Glomerular endothelial cell (primary cell): Measurements from ENCODE around the gene HRAS. TPM values are rescaled to one million over a fixed set of nuclear protein-coding genes. Genes with fewer than 3 reads are reported as not detected.

Experiments used
- DNase-seq: peaks from one replicate; pipeline ENCODE4 v3.0.0-alpha.2; 2011; ENCODE audit warnings: low read depth, low spot score; ENCODE audit errors: extremely low read depth
- total RNA-seq: library from RNA; depleted of rRNA; stranded (reverse); fragments of >200 nt; gene quantifications from 2 replicates; pipeline ENCODE4 v1.2.3, GENCODE V29; 2015

Gene HRAS
- total RNA-seq, 1 donor from 2014 or later = 60.5 TPM

DNA sequence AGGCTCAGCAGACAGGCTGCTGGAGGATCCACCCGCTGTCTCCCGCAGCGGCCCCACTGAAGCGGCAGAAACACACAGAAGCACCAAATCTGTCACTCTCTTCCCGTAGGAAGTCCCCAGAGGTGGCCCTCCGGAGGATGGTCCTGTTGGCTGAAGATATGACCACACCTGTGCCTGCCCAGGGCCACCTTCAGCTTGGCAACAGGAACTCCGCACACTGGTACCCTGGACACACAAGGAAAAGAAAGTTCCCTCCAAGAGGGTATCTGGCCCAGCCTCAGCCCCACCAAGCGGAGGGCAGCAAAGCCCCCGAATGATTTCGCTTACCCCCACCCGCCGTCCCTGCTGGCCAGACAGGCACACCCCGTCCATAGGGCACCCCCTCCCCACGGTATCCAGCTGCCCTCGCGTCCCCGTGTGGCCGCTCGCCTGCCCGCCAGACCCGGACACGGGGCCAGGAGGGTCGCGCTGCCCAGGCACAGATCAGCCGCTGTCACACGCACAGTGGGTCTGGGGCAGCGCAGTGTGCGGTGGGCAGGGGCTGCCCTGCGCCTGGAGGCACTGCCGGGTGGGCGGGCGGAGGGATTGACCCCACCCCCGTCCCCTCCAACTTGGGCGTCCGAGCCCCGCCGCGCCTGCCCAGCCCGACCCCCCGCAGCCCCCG lies 32.4 kb upstream of the HRAS start:
- no peak for DNase-seq

DNA sequence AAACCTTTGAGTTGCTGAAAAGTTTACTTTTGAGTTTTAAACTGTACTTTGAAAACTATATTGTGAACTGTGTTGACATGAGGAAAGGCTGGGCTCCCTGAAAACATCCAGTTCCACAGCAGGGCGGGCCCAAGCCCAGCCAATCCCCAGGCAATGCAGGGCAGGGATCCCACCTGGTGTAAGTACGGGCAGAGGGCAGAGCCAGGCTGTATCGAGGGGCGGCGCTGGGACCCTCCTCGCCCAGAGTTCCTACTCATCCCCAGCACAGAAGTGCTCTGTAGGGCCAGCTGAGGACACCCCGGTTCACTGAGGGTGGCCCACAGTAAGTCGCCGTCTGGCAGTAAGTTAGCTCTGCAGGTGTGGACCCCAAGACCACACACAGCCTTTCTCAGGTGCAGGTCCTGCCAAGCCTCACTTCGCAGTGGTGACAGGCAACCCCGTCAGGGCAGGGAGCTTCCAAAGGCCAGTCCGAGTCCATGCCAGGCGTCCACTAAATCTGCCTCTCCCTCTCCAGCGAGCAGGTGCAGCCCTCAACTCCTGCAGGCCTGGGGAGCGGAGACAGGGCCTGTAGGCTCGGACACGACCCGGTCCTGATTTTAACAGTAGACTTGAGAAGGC lies 31.7 kb upstream of the HRAS start:
- no peak for DNase-seq

DNA sequence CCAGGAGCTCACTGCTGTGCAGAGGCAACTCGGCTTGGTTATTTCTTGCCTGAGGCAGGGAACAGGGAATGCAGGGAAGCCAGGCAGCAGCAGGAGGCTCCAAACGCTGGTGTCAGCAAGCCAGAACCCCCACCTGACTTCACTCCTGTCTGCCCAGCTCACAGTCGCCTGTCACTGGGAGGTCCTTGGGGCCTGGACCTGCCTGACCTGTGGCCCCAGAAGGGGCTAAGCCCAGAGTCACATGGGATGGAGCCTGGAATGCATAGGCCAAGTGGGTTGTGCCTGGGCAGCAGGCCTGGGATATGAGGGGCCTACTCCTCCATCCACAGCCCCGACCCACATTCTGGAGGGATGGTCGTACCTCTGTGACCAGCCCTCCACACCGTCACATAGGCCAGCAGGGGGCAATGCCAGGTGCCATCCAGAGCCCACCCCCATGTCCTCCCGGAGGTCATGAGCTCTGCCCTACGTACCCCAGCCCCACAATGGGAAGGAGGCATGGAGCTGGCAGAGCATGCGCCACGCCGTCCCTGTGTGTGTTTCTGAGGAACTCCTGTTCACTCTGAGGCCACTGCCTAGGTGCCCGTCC lies 30.6 kb upstream of the HRAS start:
- DNase-seq = no peak

DNA sequence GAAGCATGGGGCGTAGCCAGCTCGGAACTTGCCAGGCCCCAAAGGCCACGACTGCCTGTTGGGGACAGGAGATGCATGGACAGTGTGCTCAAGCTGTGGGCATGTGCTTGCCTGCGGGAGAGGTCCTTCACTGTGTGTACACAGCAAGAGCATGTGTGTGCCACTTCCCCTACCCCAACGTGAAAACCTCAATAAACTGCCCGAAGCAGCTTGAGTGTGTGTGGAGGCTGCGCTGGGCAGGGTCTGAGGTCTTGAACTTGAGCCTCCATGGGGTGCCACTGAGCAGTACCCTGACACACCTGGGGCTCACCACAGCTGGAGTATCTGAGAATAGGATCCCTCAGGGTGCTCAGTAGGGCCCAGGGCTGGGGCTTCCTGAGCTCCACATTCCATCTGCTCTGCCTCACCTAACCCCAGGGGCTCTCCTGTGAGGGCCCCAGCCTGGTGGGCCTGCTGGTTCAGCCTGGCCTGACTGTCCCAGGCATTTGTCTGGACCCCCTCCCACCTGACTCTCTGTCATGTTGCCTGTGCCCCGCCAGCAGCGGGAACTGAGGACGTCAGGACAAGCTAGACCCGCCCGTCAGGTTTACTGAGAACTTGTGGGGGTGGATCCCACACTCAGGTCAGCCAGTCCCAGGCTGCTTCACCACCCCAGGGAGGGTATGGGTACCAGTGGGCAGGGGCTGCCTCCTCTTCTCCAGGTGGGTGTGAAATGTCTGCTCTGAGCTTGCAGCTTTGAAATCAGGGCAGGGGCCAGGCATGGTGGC lies 28.6 kb upstream of the HRAS start:
- no peak for DNase-seq

DNA sequence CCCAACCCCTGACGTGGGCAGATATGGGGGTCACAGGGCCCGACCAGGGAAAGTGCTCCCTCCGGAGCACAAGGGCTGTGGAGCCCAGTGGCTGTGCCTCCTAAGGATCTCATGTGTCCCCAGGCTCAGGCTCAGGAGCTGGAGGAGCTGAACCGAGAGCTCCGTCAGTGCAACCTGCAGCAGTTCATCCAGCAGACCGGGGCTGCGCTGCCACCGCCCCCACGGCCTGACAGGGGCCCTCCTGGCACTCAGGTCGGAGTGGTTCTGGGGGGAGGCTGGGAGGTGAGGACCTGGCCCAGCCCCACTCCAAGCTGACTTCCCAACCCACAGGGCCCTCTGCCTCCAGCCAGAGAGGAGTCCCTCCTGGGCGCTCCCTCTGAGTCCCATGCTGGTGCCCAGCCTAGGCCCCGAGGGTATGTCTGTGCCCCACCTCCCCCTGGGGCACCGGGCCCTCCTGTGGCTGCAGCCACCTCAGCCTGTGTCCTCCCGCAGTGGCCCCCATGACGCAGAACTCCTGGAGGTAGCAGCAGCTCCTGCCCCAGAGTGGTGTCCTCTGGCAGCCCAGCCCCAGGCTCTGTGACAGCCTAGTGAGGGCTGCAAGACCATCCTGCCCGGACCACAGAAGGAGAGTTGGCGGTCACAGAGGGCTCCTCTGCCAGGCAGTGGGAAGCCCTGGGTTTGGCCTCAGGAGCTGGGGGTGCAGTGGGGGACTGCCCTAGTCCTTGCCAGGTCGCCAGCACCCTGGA lies 27.9 kb upstream of the HRAS start:
- no peak for DNase-seq

DNA sequence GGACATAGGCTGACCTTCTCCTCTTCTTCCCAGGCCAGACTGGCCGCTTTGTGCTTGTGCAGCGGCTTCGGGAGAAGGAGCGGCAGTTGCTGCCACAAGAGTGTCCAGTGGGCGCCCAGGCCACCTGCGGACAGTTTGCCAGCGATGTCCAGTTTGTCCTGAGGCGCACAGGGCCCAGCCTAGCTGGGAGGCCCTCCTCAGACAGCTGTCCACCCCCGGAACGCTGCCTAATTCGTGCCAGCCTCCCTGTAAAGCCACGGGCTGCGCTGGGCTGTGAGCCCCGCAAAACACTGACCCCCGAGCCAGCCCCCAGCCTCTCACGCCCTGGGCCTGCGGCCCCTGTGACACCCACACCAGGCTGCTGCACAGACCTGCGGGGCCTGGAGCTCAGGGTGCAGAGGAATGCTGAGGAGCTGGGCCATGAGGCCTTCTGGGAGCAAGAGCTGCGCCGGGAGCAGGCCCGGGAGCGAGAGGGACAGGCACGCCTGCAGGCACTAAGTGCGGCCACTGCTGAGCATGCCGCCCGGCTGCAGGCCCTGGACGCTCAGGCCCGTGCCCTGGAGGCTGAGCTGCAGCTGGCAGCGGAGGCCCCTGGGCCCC lies 26.8 kb upstream of the HRAS start:
- DNase-seq = no peak

DNA sequence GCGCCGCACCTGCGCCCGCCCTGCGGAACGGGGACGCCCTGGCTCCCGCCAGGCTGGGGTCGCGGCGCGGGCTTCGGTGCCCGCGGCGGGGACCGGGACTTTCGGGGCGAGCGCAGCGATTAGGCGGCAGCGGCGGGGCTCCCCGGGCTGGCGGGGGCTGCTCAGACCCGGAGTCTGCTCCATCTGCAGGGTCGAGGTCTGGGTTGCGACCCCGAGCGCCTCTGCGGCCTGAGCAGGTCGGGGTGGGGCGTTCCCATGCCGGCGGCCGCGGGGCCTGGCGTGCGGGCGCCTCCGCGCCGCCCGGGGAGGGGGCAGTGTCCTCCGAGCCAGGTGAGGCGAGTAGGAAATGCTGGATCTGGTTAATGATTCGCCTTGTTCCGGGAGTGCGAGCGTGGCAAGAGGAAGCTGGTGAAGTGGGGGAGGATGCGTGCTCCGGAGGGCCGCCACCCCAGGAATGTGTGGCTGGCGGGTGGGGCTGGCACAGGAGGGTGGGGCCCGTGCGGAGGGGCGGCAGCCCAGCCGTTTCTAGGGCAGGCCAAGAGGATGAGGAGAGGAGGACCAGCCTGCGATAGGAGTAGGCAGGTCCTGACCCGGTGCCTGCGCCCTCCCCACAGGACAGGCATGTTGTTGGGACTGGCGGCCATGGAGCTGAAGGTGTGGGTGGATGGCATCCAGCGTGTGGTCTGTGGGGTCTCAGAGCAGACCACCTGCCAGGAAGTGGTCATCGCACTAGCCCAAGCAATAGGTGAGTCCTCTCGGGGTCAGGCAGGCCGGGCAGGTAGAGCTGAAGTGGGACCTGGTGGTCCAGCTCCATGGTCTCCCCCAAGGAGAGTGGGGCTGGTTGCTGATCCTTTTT lies 26.0 kb upstream of the HRAS start:
- no peak for DNase-seq

DNA sequence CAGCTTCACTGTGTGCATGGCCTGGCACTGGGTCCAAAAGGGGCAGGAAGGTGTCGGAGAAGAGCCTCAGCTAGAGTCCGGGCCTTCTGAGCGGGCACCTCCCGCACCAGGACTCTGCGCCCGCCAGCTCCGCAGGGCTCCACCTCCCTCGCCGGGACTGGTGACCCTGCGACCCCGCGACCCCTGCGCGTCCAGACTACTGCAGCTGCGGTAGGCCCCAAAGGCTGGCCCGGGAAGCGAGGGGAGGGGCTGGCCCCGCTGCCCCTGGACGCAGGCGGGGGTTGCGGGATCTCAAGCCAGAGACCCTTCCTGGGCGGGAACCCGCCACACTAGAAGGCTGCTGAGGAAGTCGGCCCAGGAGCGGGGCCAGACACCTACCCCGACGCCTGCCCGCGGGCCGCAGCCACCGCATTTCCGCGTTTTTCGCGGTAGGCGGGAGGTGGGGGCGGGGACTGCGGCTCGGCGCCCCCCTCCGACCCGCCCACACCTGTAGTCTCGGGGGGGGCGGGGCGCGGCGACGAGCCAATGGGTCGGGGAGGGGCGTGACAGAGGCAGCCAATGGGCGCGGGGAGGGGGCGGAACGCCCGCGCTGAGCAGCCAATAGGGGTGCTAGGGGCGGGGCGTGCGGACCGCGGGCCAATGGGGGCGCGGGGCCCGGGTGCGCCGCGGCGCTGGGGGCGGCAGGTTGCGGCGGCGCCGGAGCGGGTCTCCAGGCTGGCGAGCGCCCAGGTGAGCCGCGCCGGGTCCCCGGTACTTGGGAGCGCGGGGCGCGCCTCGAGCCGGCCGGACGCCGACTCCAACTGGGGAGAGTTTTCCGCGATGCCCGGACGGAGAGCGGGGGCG lies 25.1 kb upstream of the HRAS start, which contains the start of the genes LMNTD2 and RASSF7:
Gene LMNTD2 (minus strand): TSS at position 434 of the 843 bp plus-strand sequence. CDS start 22 bp downstream, at position 412.
Gene RASSF7 (plus strand): TSS at position 666 of the 843 bp plus-strand sequence. CDS start 799 bp downstream, outside the sequence.
- DNase-seq = no peak

DNA sequence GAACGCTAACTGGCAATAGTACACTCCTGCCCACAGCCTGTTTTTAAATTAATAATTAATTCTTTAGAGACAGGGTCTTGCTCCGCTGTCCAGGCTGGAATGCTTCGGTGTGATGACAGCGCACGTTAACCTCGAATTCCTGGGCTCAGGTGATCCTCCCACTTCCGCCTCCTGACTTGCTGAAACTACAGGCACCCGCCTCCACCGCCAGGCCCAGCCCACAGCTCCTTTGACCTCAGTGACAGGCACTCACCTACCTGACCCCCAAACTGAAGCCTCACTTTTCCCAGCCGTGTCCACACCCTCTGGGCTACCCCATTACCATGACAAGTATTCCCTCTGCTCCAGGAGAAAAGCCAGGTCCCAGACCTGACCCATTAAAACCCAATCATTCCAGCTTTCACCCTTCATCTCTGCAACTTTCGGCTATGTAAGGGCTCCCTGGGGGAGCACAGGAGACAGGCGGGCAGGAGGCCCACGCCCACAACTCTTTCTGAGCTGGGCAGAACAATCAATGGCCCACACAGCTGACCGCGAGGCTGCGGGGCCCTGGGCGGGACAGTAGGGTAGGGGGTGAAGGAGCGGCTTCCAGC lies 24.4 kb upstream of the HRAS start:
- no peak for DNase-seq

DNA sequence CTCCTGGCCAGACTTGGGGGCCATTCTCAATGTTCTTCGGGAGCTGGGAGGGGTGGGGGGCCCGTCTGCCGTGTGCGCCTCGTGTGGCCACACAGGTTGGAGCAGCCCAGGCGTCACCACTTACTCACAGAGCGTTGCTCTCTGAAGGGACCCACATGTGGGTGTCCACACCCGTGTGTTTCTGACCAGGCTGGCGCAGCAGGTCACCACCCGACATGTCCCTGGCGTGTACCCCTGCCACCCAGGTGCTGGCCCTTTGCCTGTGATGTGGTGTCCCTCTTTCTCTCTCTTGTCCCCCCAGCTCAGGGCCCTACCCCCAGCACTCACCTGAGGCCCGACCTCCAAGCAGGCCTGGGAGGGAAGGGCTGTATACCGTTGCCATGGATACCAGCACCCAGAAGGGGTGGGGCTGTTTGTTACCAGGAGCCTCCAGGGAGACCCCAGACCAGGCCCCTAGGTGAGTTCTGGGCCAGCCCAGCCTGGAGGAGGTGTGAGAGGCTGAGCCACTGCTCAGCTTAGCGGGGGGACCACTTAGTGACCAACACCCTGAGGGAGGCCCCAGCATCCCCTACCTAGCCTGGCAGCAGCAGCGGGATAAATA lies 23.7 kb upstream of the HRAS start:
- no peak for DNase-seq

DNA sequence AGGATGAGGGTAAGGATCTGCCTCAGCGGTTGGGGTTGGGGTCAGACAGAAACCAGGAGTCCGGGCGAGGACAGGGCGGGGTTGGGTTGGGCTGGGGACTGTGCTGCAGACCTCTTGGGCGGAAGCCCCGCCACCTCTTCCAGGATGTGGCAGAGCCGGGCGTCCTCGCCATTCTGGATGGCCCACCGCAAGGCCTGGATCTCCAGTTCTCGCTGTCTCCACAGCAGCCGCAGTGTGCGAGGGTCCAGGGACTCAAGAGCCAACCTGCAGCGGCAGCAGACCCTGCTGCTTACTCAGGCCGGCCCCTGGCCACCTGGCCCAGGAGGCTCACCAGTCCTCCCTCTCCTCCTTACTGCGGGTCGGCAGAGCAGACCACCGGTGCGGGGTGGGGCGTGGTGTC lies 23.1 kb upstream of the HRAS start:
- DNase-seq = no peak

DNA sequence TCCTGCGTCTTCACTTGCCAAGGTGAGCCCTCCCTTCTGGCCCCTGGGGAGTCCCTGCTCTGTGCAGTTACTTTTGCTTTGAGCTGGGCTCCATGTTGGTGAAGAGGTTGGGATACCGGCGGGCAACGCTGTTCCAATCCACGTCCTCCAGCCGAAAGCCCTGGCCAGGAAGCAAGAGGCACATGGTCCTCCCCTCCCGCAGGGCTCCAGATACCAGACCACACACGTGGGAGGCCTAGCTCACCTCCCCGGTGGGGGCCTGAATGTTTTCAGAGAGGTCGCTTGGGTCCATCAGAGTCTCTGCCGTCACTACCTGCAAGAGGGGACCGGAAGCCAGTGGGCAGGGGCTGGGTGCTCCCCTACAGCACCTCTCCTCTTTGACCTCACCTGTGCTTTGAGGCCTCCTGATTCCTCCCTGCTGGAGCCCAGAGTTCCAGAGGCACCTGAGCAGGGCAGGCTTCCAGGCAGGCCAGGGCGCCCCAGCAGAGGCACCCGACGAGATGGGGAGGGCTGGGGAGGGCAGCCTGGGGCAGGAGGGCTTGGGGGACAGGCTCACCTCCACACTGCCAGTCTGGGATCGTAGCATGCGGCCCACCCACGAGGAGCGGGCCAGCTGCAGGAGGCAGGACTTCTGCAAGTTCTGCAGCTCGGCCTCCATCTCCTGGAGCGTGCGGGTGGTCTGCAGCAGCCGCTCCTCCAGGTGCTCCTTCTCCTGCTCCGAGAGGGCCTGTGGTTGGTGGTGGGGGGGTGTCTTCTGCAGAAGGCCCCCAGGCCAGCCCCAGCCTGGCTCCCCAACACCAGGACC lies 22.2 kb upstream of the HRAS start:
- DNase-seq = no peak

DNA sequence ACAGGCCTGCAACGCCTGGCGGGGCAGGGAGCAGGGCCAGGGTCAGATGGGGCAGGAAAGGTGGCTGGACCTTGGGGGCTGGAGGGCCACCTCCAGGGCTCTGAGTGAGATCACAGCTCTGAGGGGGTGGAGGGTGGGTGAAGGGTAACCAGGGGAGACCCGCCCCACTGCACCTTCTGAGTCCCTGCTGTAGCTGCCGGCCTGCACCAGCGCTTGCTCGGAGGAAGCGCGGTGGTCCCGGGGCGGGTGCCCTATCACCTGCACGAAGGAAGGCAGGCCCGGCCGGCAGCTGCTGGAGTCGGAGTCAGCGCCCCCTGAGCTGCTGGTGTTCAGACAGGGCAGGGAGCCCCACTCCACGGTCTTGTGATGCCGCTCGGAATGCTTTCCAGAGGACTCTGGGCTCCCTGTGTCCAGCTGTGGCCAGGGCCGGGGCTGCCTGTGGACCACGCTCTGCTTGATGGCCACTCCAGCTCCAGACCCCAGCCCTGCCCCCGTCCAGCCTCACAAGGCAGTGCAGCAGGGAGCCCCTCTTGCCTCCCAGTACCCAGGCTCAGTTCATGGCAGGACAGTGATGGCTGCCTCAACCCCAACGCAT lies 21.4 kb upstream of the HRAS start:
- DNase-seq = no peak

DNA sequence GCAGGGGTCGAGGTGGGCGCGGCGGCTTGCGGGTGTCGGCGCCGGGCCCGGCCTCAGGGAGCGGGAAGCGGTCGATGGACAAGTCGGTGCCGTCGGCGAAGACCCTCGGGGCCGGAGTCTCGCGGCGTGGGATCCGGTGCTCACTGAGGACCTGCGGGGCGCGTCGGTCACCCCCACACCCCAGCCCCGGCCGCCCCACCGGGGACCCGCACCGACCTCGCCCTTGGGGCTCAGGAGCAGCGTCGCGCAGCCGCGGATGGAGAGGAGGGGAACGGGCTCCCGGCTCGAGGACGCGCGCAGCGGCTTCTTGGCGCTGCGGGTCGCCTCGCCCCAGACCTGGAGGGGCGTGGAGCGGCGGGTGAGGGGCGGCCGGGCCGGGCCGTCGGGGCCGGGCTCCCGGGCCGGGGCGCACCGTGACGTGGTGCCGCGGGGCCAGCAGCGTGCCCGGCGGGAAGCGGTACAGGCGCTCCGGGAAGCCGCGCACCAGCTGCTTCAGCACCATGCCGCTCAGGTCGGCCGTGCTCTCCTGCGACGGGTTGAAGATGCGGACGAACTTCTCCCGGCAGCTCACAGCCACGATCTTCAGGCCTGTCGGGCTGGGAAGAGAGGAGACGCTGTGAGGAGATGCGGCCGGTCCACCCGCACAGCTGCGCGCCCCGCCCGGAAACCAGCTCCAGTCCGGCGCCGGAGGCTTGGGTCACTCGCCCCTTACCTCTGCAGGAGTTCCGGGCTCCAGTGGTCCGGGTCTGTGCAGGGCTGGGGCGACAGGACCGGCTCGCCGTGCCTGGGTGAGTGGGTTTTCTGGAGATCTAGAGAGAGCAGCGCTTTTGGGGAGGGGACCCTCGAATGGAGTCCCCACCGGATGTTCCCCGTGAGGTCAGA lies 20.6 kb upstream of the HRAS start:
- DNase-seq = no peak

DNA sequence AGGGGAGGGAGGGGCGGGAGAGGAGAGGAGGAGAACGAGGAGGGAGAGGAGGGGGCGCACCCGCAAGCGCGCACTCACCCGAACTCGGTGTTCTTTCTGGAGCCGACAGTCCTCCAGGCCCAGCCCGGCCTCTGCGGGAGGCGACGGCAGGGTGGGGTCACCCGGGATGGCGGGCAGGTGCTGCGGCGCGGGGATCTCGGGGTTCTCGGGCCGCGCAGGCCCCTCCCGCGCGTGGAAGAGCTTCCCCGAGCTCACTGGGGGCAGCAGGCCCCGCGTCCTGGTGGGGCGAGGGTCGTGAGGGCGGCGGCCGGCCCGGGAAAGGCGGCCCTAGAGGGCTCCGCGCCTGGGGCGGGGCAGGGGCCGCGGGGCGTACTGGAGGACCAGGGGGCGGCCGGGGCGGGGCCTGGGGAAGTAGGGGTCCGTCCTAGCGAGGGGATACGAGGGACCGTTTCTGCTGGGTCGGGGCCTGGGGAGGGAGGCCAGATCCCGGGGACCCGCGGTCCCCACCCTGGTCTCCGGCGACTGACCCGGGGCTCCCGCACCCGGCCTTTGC lies 19.9 kb upstream of the HRAS start:
- DNase-seq = no peak
